Fibroblast of lung (primary cell): ENCODE measurements around the gene NDUFV2. TPM values are rescaled to one million over a fixed set of nuclear protein-coding genes. Genes with fewer than 3 reads are reported as not detected.

Experiments
- DNase-seq, 2 donors: peaks; one replicate each; pipeline versions ENCODE4 v3.0.0 to v3.0.0-alpha.2; 2010; ENCODE audit warnings: low read depth in 2 of 2
- H2AFZ ChIP-seq: 2 replicates; pipeline ENCODE4 v1.5.1; 2012; ENCODE audit warnings: low read length, control low read depth, inconsistent platforms
- H3K27ac ChIP-seq: 2 replicates; pipeline ENCODE4 v1.5.1; 2011; ENCODE audit warnings: low read length, control low read depth; ENCODE audit not compliant: insufficient read depth
- H3K27me3 ChIP-seq: 2 replicates; pipeline ENCODE4 v1.5.1; 2011; ENCODE audit warnings: mild to moderate bottlenecking, low read length; ENCODE audit not compliant: control insufficient read depth, insufficient read depth
- H3K36me3 ChIP-seq: 2 replicates; pipeline ENCODE4 v1.5.1; 2011; ENCODE audit warnings: low read length; ENCODE audit not compliant: control insufficient read depth, insufficient read depth
- H3K4me1 ChIP-seq: 2 replicates; pipeline ENCODE4 v1.5.1; 2011; ENCODE audit warnings: low read length; ENCODE audit not compliant: control insufficient read depth, insufficient read depth; ENCODE audit errors: extremely low read depth
- H3K4me2 ChIP-seq: 2 replicates; pipeline ENCODE4 v1.5.1; 2011; ENCODE audit warnings: low read length, control low read depth; ENCODE audit not compliant: insufficient read depth; ENCODE audit errors: extremely low read depth
- H3K4me3 ChIP-seq, 4 experiments: fragments of 200-600 bp in 1 of 4; sonication (generic) in 1 of 4; replicated peaks in 1 of 4; 2 replicates each; pipeline ENCODE4 v1.5.1; 2011 to 2016; ENCODE audit warnings: low read length in 4 of 4, low read depth in 3 of 4, mild to moderate bottlenecking in 3 of 4, control low read depth in 2 of 4, inconsistent platforms in 1 of 4, mixed read lengths in 1 of 4; ENCODE audit not compliant: insufficient read depth in 1 of 4; ENCODE audit errors: control extremely low read depth in 1 of 4
- H3K79me2 ChIP-seq: 2 replicates; pipeline ENCODE4 v1.5.1; 2012; ENCODE audit warnings: mild to moderate bottlenecking, low read length, inconsistent platforms; ENCODE audit not compliant: control insufficient read depth, insufficient read depth
- H3K9ac ChIP-seq: 2 replicates; pipeline ENCODE4 v1.5.1; 2011; ENCODE audit warnings: mild to moderate bottlenecking, low read length, control low read depth; ENCODE audit not compliant: insufficient read depth
- H3K9me3 ChIP-seq: 2 replicates; pipeline ENCODE4 v1.5.1; 2012; ENCODE audit warnings: low read depth, low read length; ENCODE audit not compliant: control insufficient read depth, insufficient read depth
- H4K20me1 ChIP-seq: 2 replicates; pipeline ENCODE4 v1.5.1; 2011; ENCODE audit warnings: low read length; ENCODE audit not compliant: control insufficient read depth, insufficient read depth; ENCODE audit errors: extremely low read depth
- CTCF ChIP-seq, 2 donors: IDR thresholded peaks in 1 of 2; conservative IDR thresholded peaks in 1 of 2; 1 replicate in 1 of 2; 2 replicates in 1 of 2; pipeline ENCODE4 v1.5.1; 2011 to 2012; ENCODE audit warnings: low read length in 2 of 2, control low read depth in 1 of 2, inconsistent platforms in 1 of 2, low read depth in 1 of 2, mild to moderate bottlenecking in 1 of 2
- EZH2 ChIP-seq: IDR thresholded peaks from 2 replicates; pipeline ENCODE4 v1.5.1; 2012; ENCODE audit warnings: low read length, control low read depth, mild to moderate bottlenecking; ENCODE audit errors: missing control alignments
- polyA plus RNA-seq, 2 donors: library from polyadenylated mRNA; depleted of rRNA in 1 of 2; stranded (reverse) in 1 of 2; unstranded in 1 of 2; fragments of >200 nt; gene quantifications; 2 replicates each; pipeline ENCODE4 v1.2.1, GENCODE V29; 2011 to 2012; ENCODE audit warnings: missing spikeins in 1 of 2
- total RNA-seq: library from RNA; depleted of rRNA; stranded (reverse); fragments of >200 nt; gene quantifications from 2 replicates; pipeline ENCODE4 v1.2.1, GENCODE V29; 2014

Gene NDUFV2
- total and polyA plus RNA-seq, 2 donors (not counting 1 experiment from before 2014, with no cell fraction given), result 97.3 to 133 TPM

- Histone ChIP-seq H3K9ac (no peak overlapping the region), H3K27me3 (no peaks in the 10 kb centered on the region), H3K79me2 (peaks cover 32% of the 10 kb centered on the region), H3K9me3 (no peaks in the 10 kb centered on the region), H3K4me1 (peaks cover under 1% of the 10 kb centered on the region), H3K4me2 (no peak overlapping the region), H3K27ac (no peak overlapping the region), H3K4me3 (no peak overlapping the region), H3K36me3 (no peaks in the 10 kb centered on the region), H2AFZ (no peak overlapping the region), H4K20me1 (no peaks in the 10 kb centered on the region)
- no peak for DNase-seq
- TF ChIP-seq CTCF (conservative IDR thresholded peaks at IDR 0.05 in 1 of 2, IDR thresholded peaks at IDR 0.05 in 1 of 2; ENCODE audit: low read depth in 1 of 2, low read length in 2 of 2) (no peak), EZH2 (no peak)
Measured at GRCh38 chr18:9123520-9123919, 21.0 kb downstream of the NDUFV2 start.

- no peaks in the 10 kb centered on the region for H3K27me3 ChIP-seq
- no peak overlapping the region for H3K27ac ChIP-seq
- DNase-seq, result no peak
- H3K9me3 ChIP-seq, result no peaks in the 10 kb centered on the region
- TF ChIP-seq EZH2 (no peak), CTCF (conservative IDR thresholded peaks at IDR 0.05 in 1 of 2, IDR thresholded peaks at IDR 0.05 in 1 of 2; ENCODE audit: low read depth in 1 of 2, low read length in 2 of 2) (no peak)
- H2AFZ ChIP-seq, result no peak overlapping the region
- H3K36me3 ChIP-seq, result peaks cover 2% of the 10 kb centered on the region
- H3K9ac ChIP-seq, result no peak overlapping the region
- no peaks in the 10 kb centered on the region for H4K20me1 ChIP-seq
- H3K4me2 ChIP-seq, result no peak overlapping the region
- H3K4me1 ChIP-seq, result no peaks in the 10 kb centered on the region
- H3K79me2 ChIP-seq, result peaks cover 21% of the 10 kb centered on the region
- H3K4me3 ChIP-seq, result no peak overlapping the region
Measured at GRCh38 chr18:9124824-9125223, 22.3 kb downstream of the NDUFV2 start.

GRCh38 chr18:9126337-9126736 lies 23.8 kb downstream of the NDUFV2 start:
- Histone ChIP-seq H3K4me3 (no peak overlapping the region), H3K9ac (no peak overlapping the region), H3K36me3 (peaks cover 2% of the 10 kb centered on the region), H3K4me1 (no peaks in the 10 kb centered on the region), H3K4me2 (no peak overlapping the region), H3K27me3 (no peaks in the 10 kb centered on the region), H3K9me3 (no peaks in the 10 kb centered on the region), H3K79me2 (peaks cover 8% of the 10 kb centered on the region), H4K20me1 (no peaks in the 10 kb centered on the region), H2AFZ (no peak overlapping the region), H3K27ac (no peak overlapping the region)
- TF ChIP-seq EZH2, result no peak
- no peak for DNase-seq
